SK-N-MC (cell line): ENCODE measurements around the gene RPL26.

Experiments used
- EZH2 ChIP-seq: fragments of 200-600 bp; sonication (generic); IDR thresholded peaks from one replicate; pipeline ENCODE4 v1.6.1; 2017; ENCODE audit warnings: antibody characterized with exemption
- FOXP2 ChIP-seq: optimal IDR thresholded peaks from 2 replicates; pipeline ENCODE3; 2011; ENCODE audit warnings: mild to moderate bottlenecking, moderate library complexity; ENCODE audit not compliant: insufficient read depth; ENCODE audit errors: extremely low read length, control extremely low read depth
- POLR2AphosphoS5 ChIP-seq: IDR thresholded peaks from 2 replicates; pipeline ENCODE4 v1.6.1; 2012; ENCODE audit warnings: mild to moderate bottlenecking, low read depth, low read length, borderline replicate concordance

DNA sequence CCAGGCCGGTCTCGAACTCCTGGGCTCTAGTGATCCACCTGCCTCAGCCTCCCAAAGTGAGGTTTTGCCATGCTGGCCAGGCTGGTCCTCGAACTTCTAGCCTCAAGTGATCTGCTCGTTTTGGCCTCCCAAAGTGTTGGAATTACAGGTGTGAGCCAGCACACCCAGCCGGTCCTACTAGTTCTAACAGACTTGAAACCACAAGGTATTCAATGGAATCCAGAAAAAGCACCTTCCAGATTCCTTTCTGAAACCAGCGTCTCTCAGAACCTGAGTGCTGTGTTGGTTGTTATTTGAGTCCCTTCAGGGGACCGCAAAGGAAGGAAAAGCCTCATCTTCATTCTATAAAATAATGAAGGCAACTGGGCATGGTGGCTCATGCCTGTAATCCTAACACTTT, 10.6 kb downstream of the RPL26 start:
- TF ChIP-seq POLR2AphosphoS5: no peak
- TF ChIP-seq EZH2: no peak
- no peak for TF ChIP-seq FOXP2
